ENCODE results near the gene PLPP2.

Gene PLPP2

DNA sequence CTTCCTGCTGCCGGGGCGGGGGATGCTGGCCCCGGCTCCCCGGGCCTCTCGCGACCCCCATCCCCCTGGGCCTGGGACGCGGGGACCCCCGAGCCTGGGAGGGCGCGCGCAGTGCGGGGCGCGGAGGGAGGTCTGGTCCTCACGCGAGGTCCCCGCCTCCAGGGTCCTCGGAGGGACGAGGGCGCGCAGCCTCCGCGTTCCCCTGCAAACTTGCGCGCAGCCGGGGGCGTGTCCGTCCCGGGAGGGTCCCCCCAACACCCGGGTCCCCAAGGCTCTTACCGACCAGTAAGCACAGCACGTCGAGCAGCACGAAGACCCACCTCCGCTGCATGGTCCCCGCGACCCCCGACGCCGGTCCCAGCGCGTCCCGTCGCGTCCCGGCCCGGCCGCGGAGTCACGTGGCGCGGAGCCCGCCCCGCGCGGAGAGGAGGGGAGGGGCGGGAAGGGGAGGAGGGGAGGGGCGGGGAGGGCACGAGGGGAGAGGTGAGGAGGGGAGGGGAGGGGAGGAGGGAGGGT is at the start of gene PLPP2:
TSS of gene PLPP2 (minus strand) at position 398 of the 516 bp plus-strand sequence. CDS start at position 331, 67 bp downstream.
- DNase-seq (ENCODE audit: low read depth, low spot score): no peak
- Histone ChIP-seq H3K9ac (ENCODE audit: insufficient read length) (no peak within 1 kb of the TSS), H3K27ac (no peak within 1 kb of the TSS)

GRCh38 chr19:340620-341385 is 49.6 kb upstream of the PLPP2 start:
- H3K36me3 ChIP-seq (ENCODE audit: insufficient read depth, low read length): peaks cover 59% of the 10 kb centered on the region
- DNase-seq (ENCODE audit: low read depth, low spot score): no peak
- no peak for TF ChIP-seq EZH2 (IDR thresholded peaks at IDR 0.05)
- TF ChIP-seq POLR2AphosphoS5 (IDR thresholded peaks at IDR 0.05; ENCODE audit: borderline replicate concordance, low read depth, low read length): no peak
- TF ChIP-seq FOXP2 (optimal IDR thresholded peaks at IDR 0.05; ENCODE audit: control extremely low read depth, extremely low read length, insufficient read depth): no peak

More for the DNA sequence above, at the start of gene PLPP2:
- Histone ChIP-seq H3K4me3 (peak within 1 kb of the TSS; percentile 81), H3K36me3 (ENCODE audit: insufficient read depth, low read length) (no peaks in the 10 kb centered on the region), H3K9me3 (ENCODE audit: low read depth, low read length) (no peaks in the 10 kb centered on the region)
- no peak for TF ChIP-seq POLR2AphosphoS5 (IDR thresholded peaks at IDR 0.05; ENCODE audit: borderline replicate concordance, low read depth, low read length)
- no peak for TF ChIP-seq FOXP2 (optimal IDR thresholded peaks at IDR 0.05; ENCODE audit: control extremely low read depth, extremely low read length, insufficient read depth)
- no peak for TF ChIP-seq EZH2 (IDR thresholded peaks at IDR 0.05)

DNA sequence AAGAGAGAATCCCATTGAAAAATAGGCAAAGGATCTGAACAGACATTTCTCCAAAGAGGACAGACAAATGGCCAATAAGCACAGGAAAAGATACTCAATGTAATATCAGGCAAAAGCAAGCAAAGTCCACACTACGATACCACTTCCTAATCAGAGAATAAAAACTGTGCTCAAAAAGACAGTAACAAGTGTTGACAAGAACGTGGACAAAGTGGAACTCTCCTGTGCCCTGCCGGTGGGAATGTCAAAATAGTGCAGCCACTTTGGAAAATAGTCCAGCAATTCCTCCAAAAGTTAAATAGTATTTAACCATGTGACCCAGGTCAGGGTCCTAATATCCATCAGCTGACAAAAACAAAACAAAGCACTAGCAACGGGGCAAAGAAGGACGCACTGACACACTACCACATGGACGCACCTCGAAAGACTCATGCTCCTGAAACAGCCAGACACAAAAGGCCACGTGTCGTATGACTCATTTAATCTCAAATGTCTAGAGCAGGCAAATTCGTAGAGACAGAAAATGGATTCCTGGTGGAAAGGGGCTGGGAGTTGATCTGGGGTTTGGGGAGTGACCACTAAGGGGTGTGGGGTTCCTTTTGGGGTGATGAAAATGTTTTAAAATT is 48.2 kb upstream of the PLPP2 start:
- peaks cover 11% of the 10 kb centered on the region; the same call in 1 of the 2 replicates for H3K9me3 ChIP-seq (ENCODE audit: low read depth, low read length)
- H3K9ac ChIP-seq (ENCODE audit: insufficient read length): no peak overlapping the region
- no peak for DNase-seq (ENCODE audit: low read depth, low spot score)
- TF ChIP-seq FOXP2 (optimal IDR thresholded peaks at IDR 0.05; ENCODE audit: control extremely low read depth, extremely low read length, insufficient read depth) (no peak), EZH2 (IDR thresholded peaks at IDR 0.05) (no peak), POLR2AphosphoS5 (IDR thresholded peaks at IDR 0.05; ENCODE audit: borderline replicate concordance, low read depth, low read length) (no peak)
- peaks cover 69% of the 10 kb centered on the region for H3K36me3 ChIP-seq (ENCODE audit: insufficient read depth, low read length)
- H3K27ac ChIP-seq: no peak overlapping the region
- no peak overlapping the region for H3K4me3 ChIP-seq

More at GRCh38 chr19:340620-341385, 49.6 kb upstream of the PLPP2 start:
- Histone ChIP-seq H3K27ac (no peak overlapping the region), H3K4me3 (no peak overlapping the region), H3K9me3 (ENCODE audit: low read depth, low read length) (peaks cover 11% of the 10 kb centered on the region; the same call in 1 of the 2 replicates), H3K9ac (ENCODE audit: insufficient read length) (no peak overlapping the region)

DNA sequence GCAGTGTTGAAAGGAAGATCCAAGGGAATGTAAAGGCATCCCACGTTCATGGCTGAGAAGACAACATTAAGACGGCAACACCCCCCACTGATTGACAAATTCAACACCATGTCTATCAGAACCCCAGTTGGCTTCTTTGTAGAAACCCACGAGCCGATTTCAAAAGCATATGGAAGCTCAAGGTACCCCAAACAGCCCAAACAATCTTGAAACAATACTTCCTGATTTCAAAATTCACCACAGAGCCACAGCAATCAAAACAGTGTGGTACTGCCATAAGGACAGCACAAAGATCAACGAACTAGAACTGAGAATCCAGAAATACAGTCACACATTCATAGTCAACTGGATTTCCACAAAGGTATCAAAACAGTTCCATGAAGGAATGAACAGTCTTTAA is 47.2 kb upstream of the PLPP2 start:
- H3K9ac ChIP-seq (ENCODE audit: insufficient read length): no peak overlapping the region
- no peak overlapping the region for H3K4me3 ChIP-seq
- peaks cover 73% of the 10 kb centered on the region for H3K36me3 ChIP-seq (ENCODE audit: insufficient read depth, low read length)
- no peak for TF ChIP-seq EZH2 (IDR thresholded peaks at IDR 0.05)
- H3K9me3 ChIP-seq (ENCODE audit: low read depth, low read length): peaks cover 11% of the 10 kb centered on the region; the same call in 1 of the 2 replicates
- no peak for DNase-seq (ENCODE audit: low read depth, low spot score)
- H3K27ac ChIP-seq: no peak overlapping the region

DNA sequence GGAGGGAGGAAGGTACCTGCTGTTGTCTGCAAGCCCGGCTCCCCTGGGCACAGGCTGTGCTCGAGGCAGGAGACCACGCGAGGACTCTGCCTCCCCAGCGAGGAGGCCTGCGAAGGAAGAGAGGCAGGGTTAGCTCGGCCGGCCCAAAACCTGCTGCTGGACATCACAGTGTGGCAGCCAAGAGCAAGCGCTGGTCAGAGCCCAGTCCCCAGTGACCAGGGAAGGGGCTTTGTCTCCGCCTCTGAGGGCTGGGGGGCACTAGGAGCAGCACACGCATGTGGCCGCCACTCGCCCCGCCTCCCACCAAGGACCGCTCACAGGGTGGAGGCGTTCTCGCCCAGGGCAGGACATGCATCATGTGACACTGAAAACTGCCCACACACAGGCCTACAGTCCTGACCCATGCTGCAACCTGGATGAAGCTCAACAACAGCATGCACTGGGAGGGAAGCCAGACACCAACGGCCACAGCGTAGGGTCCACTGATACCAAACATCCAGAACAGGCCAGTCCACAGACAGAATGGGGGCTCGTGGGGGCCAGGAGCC is 44.9 kb upstream of the PLPP2 start:
- TF ChIP-seq FOXP2 (optimal IDR thresholded peaks at IDR 0.05; ENCODE audit: control extremely low read depth, extremely low read length, insufficient read depth) (no peak), EZH2 (IDR thresholded peaks at IDR 0.05) (no peak), POLR2AphosphoS5 (IDR thresholded peaks at IDR 0.05; ENCODE audit: borderline replicate concordance, low read depth, low read length) (no peak)
- no peak for DNase-seq (ENCODE audit: low read depth, low spot score)
- H3K9ac ChIP-seq (ENCODE audit: insufficient read length): no peak overlapping the region
- H3K9me3 ChIP-seq (ENCODE audit: low read depth, low read length): peaks cover 11% of the 10 kb centered on the region; the same call in 1 of the 2 replicates
- peaks cover 62% of the 10 kb centered on the region for H3K36me3 ChIP-seq (ENCODE audit: insufficient read depth, low read length)
- no peak overlapping the region for H3K27ac ChIP-seq
- H3K4me3 ChIP-seq: no peak overlapping the region

GRCh38 chr19:335486-336066 is 44.4 kb upstream of the PLPP2 start:
- TF ChIP-seq EZH2 (IDR thresholded peaks at IDR 0.05) (no peak), POLR2AphosphoS5 (IDR thresholded peaks at IDR 0.05; ENCODE audit: borderline replicate concordance, low read depth, low read length) (no peak), FOXP2 (optimal IDR thresholded peaks at IDR 0.05; ENCODE audit: control extremely low read depth, extremely low read length, insufficient read depth) (no peak)
- DNase-seq (ENCODE audit: low read depth, low spot score): no peak
- H3K9me3 ChIP-seq (ENCODE audit: low read depth, low read length): peaks cover 11% of the 10 kb centered on the region; the same call in 1 of the 2 replicates
- H3K9ac ChIP-seq (ENCODE audit: insufficient read length): no peak overlapping the region
- H3K36me3 ChIP-seq (ENCODE audit: insufficient read depth, low read length): peaks cover 62% of the 10 kb centered on the region
- no peak overlapping the region for H3K27ac ChIP-seq
- no peak overlapping the region for H3K4me3 ChIP-seq

DNA sequence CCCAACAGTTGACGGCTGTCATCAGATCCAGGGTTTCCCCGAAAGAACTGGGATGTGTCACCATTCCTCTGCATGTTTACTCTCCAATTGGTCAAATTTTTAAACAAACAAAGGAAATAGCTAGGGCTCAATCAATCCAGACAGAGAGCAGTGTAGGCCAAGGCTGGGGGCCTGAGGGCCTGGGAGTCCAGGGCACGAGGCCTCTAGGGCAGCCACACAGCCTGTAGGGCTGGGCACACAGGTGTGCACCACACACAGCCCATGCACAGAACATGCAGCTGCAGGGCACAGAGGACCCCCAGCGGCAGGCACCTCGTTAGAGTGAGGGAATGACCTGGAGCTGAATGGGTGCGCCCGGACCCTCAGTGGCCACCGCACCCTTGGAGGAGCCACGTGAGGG is 43.9 kb upstream of the PLPP2 start:
- no peak for TF ChIP-seq EZH2 (IDR thresholded peaks at IDR 0.05)
- no peak for TF ChIP-seq FOXP2 (optimal IDR thresholded peaks at IDR 0.05; ENCODE audit: control extremely low read depth, extremely low read length, insufficient read depth)
- no peak for TF ChIP-seq POLR2AphosphoS5 (IDR thresholded peaks at IDR 0.05; ENCODE audit: borderline replicate concordance, low read depth, low read length)
- DNase-seq (ENCODE audit: low read depth, low spot score): no peak
- Histone ChIP-seq H3K9me3 (ENCODE audit: low read depth, low read length) (peaks cover 11% of the 10 kb centered on the region; the same call in 1 of the 2 replicates), H3K9ac (ENCODE audit: insufficient read length) (no peak overlapping the region), H3K4me3 (no peak overlapping the region), H3K36me3 (ENCODE audit: insufficient read depth, low read length) (peaks cover 62% of the 10 kb centered on the region), H3K27ac (no peak overlapping the region)
